Renal cortical epithelial cell (primary cell): ENCODE results near the gene NNT. TPM values are rescaled to one million over a fixed set of nuclear protein-coding genes. Genes with fewer than 3 reads are reported as not detected.
"Not testable (repeated sequence)": the region's sequence is repeated elsewhere in the genome, so short reads cannot be mapped to it uniquely, and the experiment has no call there.

Experiments
- DNase-seq: peaks from one replicate; pipeline ENCODE4 v3.0.0-alpha.2; 2011; ENCODE audit warnings: low read depth
- total RNA-seq: library from RNA; depleted of rRNA; stranded (reverse); fragments of >200 nt; gene quantifications from 2 replicates; pipeline ENCODE4 v1.2.3, GENCODE V29; 2014

NNT gene
- total RNA-seq, 1 donor from 2014 or later = 147 TPM

DNA sequence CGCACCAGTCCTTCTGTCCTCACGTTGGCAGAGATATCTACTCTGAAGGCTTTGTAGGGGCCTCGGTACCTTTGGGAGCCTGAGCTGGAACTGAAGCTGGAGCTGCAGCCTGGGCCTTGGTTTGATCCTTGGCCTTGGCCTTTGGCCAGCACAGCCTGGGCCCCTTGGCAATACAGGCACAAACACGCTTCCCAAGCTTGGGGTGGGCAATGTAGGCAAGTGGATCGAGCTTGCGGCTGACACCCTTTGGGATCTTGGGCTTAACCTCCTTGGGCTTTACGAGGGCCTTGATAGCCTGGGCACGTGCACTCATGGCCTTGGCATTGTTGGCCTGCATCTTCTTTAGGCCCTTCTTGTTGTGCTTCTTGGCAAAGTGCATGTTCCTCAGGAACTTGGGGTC, 63.7 kb downstream of the NNT start:
- DNase-seq = not testable (repeated sequence)

GRCh38 chr5:43667379-43667778, 64.4 kb downstream of the NNT start:
- not testable (repeated sequence) for DNase-seq

- no peak for DNase-seq
Observed at GRCh38 chr5:43674536-43674935, 71.6 kb downstream of the NNT start.

- no peak for DNase-seq
Observed at GRCh38 chr5:43675357-43675756, 72.4 kb downstream of the NNT start.

- no peak for DNase-seq
Observed at GRCh38 chr5:43676083-43676840, 73.3 kb downstream of the NNT start.

GRCh38 chr5:43677253-43677652, 74.3 kb downstream of the NNT start:
- no peak for DNase-seq

DNA sequence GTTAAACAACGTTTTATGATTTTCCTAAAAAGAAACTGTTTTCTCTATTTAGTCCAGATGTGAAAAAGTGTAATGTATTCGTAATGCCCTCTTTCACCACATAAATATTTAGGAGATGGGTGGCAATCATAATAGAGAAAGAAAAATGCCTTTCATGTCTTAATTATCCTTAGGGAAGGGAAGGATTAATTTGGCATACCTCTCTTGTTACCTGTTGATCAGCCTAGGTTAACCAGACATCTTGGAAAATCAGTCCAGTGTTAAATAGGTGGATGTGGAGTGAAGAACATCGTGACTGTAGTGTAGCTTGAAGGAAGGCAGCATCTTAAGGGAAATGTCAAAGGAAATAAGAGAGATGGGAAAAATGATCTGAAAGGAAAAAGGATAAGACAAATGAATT, 76.2 kb downstream of the NNT start:
- no peak for DNase-seq

GRCh38 chr5:43680286-43680685, 77.3 kb downstream of the NNT start:
- DNase-seq = no peak

DNA sequence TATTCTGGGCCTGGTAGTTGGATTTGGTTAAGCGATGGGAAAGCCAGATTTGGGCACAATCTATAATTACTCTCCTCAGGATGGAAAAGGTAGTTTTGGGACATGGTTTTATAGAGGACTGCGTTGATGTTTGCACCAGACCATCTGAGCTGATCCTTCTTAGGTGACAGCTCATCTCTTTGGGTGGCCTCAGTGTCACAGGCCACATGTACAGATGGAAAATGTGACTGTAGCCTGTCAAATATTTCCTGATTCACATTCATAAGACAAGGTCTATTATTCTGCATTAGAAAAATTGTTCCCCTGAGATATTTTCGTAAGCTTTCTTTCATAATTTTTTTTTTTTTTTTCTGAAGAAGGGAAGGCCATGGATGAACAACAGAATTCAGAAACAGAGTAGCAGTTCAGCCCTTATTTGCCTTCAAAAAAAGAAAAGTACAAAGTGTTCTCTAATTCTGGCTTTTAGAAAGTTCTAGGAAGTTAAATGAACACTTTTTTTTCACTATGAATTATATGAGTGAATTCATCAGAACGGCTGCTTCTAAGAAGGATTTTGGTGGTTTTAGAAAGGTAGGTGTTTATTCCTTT, 81.0 kb downstream of the NNT start:
- DNase-seq = no peak

GRCh38 chr5:43685252-43685950, 82.4 kb downstream of the NNT start:
- no peak for DNase-seq

- DNase-seq = no peak
Observed at GRCh38 chr5:43687275-43687674, 84.3 kb downstream of the NNT start.

DNA sequence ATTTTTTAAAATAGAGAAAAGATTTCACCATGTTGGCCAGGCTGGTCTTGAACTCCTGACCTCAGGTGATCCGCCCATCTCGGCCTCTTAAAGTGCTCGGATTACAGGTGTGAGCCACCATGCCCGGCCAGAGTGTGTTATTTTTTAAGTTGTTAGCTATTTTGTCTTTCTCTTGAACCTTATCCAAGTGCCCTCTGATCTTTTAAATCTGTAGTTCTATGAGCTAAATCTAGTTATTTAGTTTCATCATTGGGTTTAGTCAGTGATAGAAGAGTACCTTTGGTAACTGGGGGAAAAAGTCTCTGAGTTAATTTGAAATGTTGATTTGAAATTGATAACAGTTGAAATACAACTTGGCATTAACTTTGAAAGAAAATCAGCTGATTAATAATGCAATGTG, 88.3 kb downstream of the NNT start:
- DNase-seq = no peak

- no peak for DNase-seq
Observed at GRCh38 chr5:43691893-43692292, 88.9 kb downstream of the NNT start.

DNA sequence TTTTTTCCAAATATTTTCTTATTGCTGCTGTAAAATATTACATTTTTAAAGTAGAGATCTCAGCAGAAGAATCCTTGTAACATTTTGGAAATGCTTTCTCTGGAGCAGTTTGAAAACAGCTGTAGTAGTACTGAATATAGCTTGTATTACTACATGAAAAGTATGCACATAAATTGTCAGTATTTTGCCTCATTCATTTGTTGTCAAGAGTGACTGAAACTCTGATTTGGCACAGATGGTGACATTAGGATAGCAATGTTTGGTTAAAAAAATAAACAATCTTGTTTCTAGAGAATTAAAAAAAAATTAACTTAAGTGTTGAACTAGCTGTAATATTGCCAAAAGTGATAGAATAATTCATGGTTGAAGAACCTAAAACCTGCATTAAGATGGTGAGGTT, 90.4 kb downstream of the NNT start:
- no peak for DNase-seq

GRCh38 chr5:43694027-43694426, 91.0 kb downstream of the NNT start:
- no peak for DNase-seq

GRCh38 chr5:43696444-43696843, 93.5 kb downstream of the NNT start:
- DNase-seq = not testable (repeated sequence)

- no peak for DNase-seq
Observed at GRCh38 chr5:43699910-43700309, 96.9 kb downstream of the NNT start.

- no peak for DNase-seq
Observed at GRCh38 chr5:43700601-43701000, 97.6 kb downstream of the NNT start.

GRCh38 chr5:43701227-43701626, 98.2 kb downstream of the NNT start:
- DNase-seq = no peak

DNA sequence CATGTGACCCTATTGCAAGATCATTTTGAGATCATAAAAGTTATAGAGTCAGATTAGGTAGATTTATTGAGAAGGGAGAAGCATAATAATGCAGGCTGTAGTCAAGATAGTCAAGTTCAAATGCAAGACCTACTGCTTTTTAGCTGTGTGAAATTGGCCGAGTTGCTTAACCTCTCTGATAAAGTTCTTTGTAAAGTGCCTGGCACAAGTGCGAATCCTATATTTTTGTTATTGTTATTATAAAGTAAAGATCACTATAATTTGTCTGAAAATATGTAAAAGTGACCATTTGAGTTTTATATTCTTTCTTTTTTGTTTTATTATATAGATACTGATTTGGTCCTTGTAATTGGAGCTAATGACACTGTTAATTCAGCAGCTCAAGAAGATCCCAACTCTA, 99.3 kb downstream of the NNT start:
- DNase-seq = no peak

DNA sequence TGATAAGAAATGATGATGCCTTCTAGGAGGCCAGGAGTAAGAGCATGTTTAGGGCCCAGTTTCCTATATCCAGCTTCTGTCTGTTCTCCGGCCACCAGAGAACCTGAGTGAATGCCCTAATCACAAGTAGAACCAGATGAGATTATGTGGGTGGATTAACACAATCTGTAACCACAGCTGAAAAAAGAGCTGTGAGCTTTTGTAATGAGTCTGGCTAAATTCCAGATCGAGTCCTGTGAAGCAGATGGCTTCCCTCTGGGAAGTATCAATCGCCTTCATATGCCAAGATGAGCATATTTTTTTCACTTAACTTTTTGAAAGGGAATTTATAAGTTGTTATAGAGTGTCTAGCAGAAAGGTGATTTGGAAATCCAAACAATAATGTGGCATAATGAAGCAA, 99.8 kb downstream of the NNT start:
- DNase-seq = no peak

DNA sequence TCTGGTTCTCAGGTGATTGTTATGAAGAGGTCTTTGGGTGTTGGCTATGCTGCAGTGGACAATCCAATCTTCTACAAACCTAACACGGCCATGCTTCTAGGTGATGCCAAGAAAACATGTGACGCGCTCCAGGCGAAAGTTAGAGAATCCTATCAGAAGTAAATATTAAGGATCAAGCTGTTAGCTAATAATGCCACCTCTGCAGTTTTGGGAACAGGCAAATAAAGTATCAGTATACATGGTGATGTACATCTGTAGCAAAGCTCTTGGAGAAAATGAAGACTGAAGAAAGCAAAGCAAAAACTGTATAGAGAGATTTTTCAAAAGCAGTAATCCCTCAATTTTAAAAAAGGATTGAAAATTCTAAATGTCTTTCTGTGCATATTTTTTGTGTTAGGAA, 101.3 kb downstream of the NNT start:
- no peak for DNase-seq

DNA sequence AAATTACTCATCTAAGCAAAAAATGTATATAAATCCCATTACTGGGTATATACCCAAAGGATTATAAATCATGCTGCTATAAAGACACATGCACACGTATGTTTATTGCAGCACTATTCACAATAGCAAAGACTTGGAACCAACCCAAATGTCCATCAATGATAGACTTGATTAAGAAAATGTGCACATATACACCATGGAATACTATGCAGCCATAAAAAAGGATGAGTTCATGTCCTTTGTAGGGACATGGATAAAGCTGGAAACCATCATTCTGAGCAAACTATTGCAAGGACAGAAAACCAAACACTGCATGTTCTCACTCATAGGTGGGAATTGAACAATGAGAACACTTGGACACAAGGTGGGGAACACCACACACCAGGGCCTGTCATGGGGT, 103.6 kb downstream of the NNT start:
- not testable (repeated sequence) for DNase-seq
